Stimulated activated naive CD8-positive, alpha-beta T cell treated with anti-CD3 and anti-CD28 coated beads, Interleukin-15, amount 100 ng/mL, for 72 hours (primary cell): ENCODE results near the gene SRRM2.
A peak's percentile ranks its signal among the peaks of the same experiment; 100 is the strongest.

ENCODE experiments used
- ATAC-seq: fragments of 150-1000 bp; cut with Tn5 transposase; 2 replicates; pipeline ENCODE4 v1.10.0; 2021; ENCODE audit warnings: mild to moderate bottlenecking, moderate library complexity
- DNase-seq, 2 donors: peaks; one replicate each; pipeline ENCODE4 v3.0.0; 2021 to 2022
- H3K27ac Mint-ChIP-seq, 2 donors: one replicate each; pipeline ENCODE4 v1.8.0; 2022; ENCODE audit warnings: mild to moderate bottlenecking in 2 of 2, mixed read lengths in 2 of 2, moderate library complexity in 2 of 2
- H3K27me3 Mint-ChIP-seq: one replicate; pipeline ENCODE4 v1.8.0; 2022; ENCODE audit warnings: mixed read lengths
- H3K4me1 Mint-ChIP-seq: one replicate; pipeline ENCODE4 v1.8.0; 2022; ENCODE audit warnings: mild to moderate bottlenecking, mixed read lengths
- H3K4me3 Mint-ChIP-seq, 2 donors: one replicate each; pipeline ENCODE4 v1.8.0; 2022; ENCODE audit warnings: mild to moderate bottlenecking in 2 of 2, mixed read lengths in 2 of 2, moderate library complexity in 1 of 2
- H3K9me3 Mint-ChIP-seq, 2 donors: one replicate each; pipeline ENCODE4 v1.8.0; 2022; ENCODE audit warnings: mixed read lengths in 2 of 2

The SRRM2 gene

DNA sequence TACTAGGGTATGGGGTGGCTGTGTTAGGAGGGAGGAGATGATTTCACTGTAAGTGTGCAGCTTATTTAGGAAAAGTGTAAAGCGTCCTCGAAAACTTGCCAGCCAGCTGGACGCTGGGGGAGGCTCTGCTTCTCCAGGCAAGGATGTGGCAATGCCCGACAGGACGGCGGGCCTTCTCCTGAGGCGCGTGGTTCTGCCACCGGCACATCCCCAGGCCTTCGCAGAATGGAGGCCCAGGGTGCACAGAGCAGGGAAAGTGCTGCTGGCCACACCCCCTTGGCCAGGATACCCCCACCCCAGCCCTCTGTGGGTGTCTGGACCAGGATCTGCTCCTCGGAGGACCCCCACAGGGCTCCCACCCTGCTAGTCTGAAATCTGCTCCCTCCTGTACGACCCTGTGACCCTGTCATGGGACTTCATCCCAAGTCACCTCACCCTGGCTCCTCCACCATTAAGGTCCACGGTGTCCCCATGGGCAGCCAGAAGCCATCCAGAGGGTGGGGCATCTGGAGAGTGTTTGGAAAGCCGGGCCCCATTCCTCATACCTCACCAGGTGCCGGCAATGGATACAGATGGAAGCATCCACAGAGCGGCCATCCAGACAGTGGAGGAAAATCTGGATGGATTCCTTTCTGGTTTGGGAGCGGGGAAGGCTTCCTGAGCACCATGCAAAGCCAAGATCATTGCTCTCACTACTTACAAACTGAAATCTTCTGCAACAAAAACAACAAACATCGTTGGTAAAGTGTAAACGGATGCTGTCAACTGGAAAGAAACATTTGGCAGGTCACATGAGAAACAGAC is 9.2 kb upstream of the SRRM2 start:
- H3K27ac Mint-ChIP-seq: no peak overlapping the region
- H3K4me1 Mint-ChIP-seq: peaks cover 8% of the 10 kb centered on the region

DNA sequence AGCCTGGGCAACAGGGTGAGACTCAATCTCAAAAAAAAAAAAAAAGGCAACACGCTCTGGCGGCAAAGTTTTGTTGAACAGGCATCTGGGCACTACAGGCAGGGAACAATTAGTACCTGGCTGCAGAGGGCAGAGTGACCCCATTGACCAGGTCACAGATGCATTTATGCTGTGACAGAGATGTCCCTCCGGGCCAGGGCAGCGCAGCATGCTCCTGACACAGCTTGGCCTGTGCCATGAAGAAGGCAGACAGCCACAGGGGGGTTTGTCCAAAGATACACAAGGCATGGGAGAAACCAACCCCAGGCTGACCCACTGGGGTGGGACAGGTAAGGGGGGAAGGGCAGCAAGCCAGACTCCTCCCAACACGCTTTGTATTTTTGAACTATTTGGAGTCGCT is 7.7 kb upstream of the SRRM2 start:
- Mint-ChIP-seq H3K9me3 (no peaks in the 10 kb centered on the region), H3K4me3 (no peak overlapping the region), H3K27me3 (peaks cover 9% of the 10 kb centered on the region), H3K4me1 (peaks cover 6% of the 10 kb centered on the region), H3K27ac (peak overlapping the region in 1 of 2 donors; percentile 40)
- ATAC-seq (no peak), DNase-seq (no peak)

More for the DNA sequence above, 9.2 kb upstream of the SRRM2 start:
- no peaks in the 10 kb centered on the region for H3K9me3 Mint-ChIP-seq
- ATAC-seq (no peak), DNase-seq (no peak)
- no peak overlapping the region for H3K4me3 Mint-ChIP-seq
- H3K27me3 Mint-ChIP-seq: peaks cover 9% of the 10 kb centered on the region

DNA sequence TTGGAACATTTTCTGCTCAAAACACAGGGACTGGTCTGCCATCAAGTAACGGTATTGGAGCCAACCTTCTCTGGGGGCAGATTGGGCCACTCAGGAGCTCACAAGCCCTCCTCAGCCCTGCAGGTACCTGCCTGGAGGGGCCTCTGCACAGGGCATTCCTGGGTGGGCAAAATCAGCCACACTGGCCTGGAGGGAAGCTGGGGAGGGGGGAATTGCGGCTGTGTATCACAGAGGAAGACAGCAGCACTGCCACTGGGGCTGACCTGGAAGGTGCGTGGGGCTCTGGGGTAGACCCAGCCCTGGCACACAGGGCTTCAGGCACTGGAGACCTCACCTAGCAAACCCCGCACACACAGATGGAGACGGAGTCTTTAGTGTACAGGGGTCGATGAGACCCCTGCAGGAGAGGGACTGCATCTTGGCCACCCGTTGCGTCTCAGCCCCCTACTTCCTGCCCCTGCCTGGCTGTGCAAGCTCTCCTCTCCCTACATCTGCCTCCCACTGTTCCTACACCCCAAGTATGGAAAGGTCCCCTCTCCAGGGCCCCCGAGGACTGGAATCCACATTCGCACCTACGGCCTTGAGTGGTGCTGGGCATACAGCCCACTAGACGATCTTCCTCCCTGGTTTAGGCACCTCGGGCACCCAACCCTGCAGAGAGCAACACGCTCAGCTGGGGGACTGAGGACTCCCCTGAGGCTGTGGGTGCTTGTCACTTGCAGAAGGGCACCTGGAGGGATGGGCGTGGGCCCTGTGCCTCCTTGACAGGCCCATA is 7.1 kb upstream of the SRRM2 start:
- Mint-ChIP-seq H3K4me1 (peaks cover 10% of the 10 kb centered on the region), H3K27me3 (peaks cover 6% of the 10 kb centered on the region), H3K4me3 (no peak overlapping the region), H3K27ac (no peak overlapping the region), H3K9me3 (no peaks in the 10 kb centered on the region)
- DNase-seq: no peak
- ATAC-seq: peak; percentile 20

GRCh38 chr16:2745961-2746360 is 6.5 kb upstream of the SRRM2 start:
- Mint-ChIP-seq H3K27me3 (no peaks in the 10 kb centered on the region), H3K27ac (no peak overlapping the region), H3K9me3 (no peaks in the 10 kb centered on the region), H3K4me3 (no peak overlapping the region), H3K4me1 (peaks cover 16% of the 10 kb centered on the region)
- no peak for DNase-seq
- ATAC-seq: no peak

- no peak for ATAC-seq
- H3K27ac Mint-ChIP-seq: no peak overlapping the region
- no peaks in the 10 kb centered on the region for H3K9me3 Mint-ChIP-seq
- no peak overlapping the region for H3K4me3 Mint-ChIP-seq
- no peaks in the 10 kb centered on the region for H3K27me3 Mint-ChIP-seq
- DNase-seq: no peak
- peaks cover 27% of the 10 kb centered on the region for H3K4me1 Mint-ChIP-seq
These were observed 3.5 kb upstream of the SRRM2 start for GRCh38 chr16:2748757-2749455.

DNA sequence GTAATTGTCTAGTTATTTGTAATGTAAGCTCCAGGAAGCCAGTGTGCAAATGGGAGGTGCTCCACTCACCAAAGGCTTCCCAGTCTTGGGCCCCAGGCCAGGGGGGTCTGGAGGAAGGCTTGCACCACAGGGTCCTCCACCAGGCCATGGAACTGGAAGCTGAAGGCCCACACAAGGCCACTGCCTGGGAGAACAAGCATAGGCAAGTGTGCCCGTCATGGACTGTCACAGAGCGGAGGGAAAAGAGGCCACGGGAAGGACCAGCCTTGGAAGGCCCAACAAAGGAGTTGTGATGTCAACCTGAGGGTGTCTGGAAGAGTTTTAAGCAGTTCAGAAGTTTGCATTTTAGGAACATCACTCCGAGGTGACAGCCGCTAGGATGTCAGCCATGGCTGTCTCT is 3.0 kb upstream of the SRRM2 start:
- no peaks in the 10 kb centered on the region for H3K27me3 Mint-ChIP-seq
- no peaks in the 10 kb centered on the region for H3K9me3 Mint-ChIP-seq
- peaks cover 33% of the 10 kb centered on the region for H3K4me1 Mint-ChIP-seq
- no peak overlapping the region for H3K27ac Mint-ChIP-seq
- ATAC-seq (no peak), DNase-seq (no peak)
- H3K4me3 Mint-ChIP-seq: no peak overlapping the region

DNA sequence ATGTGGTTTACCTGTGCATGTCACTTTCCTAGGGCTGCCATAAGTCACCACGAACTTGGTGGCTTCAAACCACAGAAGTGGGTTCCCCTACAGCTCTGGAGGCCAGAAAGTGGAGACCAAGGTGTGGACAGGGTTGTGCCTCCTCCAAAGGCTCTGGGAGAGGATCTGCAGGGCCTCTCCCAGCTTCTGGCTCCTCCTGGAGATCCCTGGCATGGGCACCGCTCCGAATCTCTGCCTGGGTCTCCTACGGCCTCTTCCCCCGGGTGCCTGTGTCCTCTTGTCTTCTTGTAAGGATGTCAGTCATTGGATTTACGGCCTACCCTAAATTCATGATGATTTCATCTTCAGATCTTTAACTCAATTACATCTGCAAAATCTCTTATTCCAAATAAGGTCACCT is 2.5 kb upstream of the SRRM2 start:
- ATAC-seq (no peak), DNase-seq (no peak)
- Mint-ChIP-seq H3K27me3 (no peaks in the 10 kb centered on the region), H3K9me3 (no peaks in the 10 kb centered on the region), H3K4me1 (peaks cover 38% of the 10 kb centered on the region), H3K4me3 (peak overlapping the region; percentile 62 to 80), H3K27ac (peak overlapping the region in 1 of 2 donors; percentile 89)

DNA sequence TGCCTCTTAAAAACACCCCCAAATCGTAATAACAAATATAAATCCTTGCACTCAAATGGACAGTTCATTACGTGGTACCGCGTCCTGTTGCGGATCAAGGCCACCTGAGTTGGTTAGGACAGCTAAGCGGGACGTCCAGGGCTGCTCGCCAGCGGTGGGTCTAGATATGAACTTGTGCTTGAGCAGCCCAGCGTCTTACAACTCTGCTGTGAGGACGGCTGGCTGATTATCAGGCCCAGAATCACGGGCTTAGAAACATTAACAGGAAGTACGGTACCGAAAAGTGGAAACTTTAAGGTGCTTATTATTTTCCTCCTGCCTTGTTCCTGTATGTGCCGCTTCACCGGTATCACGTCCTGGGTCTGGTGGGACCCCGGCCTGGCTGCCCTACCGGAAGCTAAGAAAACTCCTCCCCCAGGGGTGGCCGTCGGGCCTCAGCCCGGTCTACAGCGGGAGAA is 832 bp upstream of the SRRM2 start:
- H3K27ac Mint-ChIP-seq: peak overlapping the region; percentile 99 to 100
- peak overlapping the region; percentile 80 to 94 for H3K4me3 Mint-ChIP-seq
- H3K9me3 Mint-ChIP-seq: no peaks in the 10 kb centered on the region
- no peak for ATAC-seq
- peaks cover 54% of the 10 kb centered on the region for H3K4me1 Mint-ChIP-seq
- no peaks in the 10 kb centered on the region for H3K27me3 Mint-ChIP-seq
- no peak for DNase-seq

DNA sequence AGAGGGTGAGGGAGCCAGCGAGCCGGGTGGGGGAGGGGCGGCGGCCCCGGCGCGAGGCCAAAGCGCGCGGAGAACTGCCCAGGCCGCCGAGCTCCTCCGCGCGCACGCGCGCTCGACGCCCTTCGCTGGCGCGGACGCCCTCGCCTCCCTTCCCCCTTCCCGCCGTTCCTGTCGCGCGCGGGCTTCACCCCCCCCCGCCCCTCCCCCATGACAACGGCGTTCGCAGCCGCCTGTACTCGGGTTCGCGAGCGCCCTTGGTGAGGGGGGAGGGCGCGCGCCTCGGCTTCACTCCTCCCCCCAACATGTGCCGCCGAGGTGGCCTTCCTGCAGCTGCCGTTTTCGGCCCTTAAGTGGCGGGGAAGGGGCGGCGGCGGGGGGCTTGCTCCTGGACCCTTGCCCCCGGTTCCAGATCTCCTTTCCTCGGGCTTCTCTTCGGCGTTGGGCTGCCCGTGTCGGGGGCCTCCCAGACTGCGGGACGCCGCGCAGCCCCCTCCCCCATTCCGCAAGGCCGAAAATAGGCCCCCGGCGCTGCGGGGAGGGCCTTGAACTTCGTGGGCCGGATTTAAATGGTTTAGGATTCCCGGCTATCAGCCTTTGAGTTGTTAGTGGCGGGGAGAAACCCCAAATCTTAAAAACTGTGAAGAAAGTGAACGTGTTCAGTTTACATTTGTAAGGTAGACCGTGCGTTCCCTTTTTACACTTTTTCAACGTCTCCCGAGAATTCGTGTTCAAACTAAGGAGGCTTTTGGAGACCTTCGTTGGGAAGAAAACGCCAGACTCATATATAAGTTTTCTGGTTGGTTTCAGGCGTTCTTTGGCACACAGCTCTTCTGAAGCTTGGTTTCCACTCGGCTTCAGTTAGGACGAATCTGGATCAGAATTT is 653 bp downstream of the SRRM2 start:
- DNase-seq (no peak), ATAC-seq (peak; percentile 61)
- H3K27me3 Mint-ChIP-seq: no peaks in the 10 kb centered on the region
- peaks cover 69% of the 10 kb centered on the region for H3K4me1 Mint-ChIP-seq
- no peaks in the 10 kb centered on the region for H3K9me3 Mint-ChIP-seq
- peak overlapping the region; percentile 80 to 95 for H3K4me3 Mint-ChIP-seq
- peak overlapping the region; percentile 96 to 100 for H3K27ac Mint-ChIP-seq

DNA sequence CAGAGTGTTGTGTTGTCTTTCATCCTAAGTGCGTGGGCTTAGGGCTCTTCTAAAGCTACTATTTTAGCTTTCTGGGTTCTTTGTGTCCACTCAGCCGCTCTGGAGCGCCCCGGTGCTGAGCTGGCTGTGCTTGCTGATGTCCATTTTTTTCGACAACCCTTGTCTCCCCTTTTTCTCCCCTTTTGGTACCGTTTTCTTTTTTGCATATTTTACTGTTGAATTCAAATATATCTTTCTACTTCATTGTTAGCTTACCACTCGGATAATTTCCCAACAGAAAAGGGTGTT is 1.2 kb downstream of the SRRM2 start:
- no peak for DNase-seq
- ATAC-seq: no peak
- H3K27ac Mint-ChIP-seq: peak overlapping the region; percentile 89 to 96
- no peaks in the 10 kb centered on the region for H3K9me3 Mint-ChIP-seq
- H3K27me3 Mint-ChIP-seq: no peaks in the 10 kb centered on the region
- peak overlapping the region; percentile 80 to 95 for H3K4me3 Mint-ChIP-seq
- H3K4me1 Mint-ChIP-seq: peaks cover 75% of the 10 kb centered on the region

DNA sequence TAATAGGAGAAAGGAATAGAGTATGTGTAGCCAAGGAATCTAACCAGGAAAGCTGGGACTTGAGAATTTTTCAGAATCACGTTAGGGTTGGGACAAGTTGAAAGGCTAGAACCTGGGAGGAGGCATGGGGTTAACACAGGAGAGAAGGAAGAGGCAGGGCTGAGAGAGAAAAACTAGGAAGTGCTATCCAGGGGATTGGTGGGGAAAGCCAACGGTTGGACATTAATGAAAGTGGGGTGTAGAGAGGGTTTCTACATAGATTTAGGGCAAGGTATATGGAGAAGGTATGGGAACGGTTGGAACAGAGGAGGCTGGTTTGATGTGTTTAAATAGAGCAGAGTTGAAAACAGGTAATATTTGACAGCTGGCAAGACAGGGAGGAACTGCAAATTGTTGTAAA is 2.7 kb downstream of the SRRM2 start:
- no peak for ATAC-seq
- peak overlapping the region; percentile 81 to 97 for H3K27ac Mint-ChIP-seq
- peaks cover 79% of the 10 kb centered on the region for H3K4me1 Mint-ChIP-seq
- DNase-seq: no peak
- H3K4me3 Mint-ChIP-seq: peak overlapping the region; percentile 80 to 95
- H3K9me3 Mint-ChIP-seq: no peaks in the 10 kb centered on the region
- H3K27me3 Mint-ChIP-seq: no peaks in the 10 kb centered on the region

DNA sequence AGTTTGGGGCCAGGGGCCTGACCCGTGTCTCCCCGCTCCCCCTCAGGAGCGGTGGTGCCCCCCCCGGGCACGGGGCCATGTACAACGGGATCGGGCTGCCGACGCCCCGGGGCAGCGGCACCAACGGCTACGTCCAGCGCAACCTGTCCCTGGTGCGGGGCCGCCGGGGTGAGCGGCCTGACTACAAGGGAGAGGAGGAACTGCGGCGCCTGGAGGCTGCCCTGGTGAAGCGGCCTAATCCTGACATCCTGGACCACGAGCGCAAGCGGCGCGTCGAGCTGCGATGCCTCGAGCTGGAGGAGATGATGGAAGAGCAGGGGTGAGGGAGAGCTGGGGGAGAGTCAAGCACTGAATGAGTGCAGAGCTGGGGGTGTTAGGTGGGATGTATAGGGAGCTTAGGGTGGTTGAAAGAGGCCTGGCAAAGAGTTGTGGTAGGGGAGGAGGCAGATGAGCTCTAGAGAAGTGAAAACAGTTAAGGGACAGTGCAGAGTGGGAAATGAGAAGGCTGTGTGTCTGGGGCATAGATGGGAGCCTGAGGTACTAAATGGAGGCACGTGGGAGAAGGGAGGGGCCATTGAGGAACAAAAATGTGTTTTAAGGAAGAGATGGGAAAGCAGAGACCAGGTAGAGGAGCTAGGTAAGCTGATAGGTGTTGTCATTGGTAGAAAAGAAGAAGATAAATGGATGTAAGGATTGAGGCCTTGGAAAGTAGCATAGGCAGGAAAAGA is 4.0 kb downstream of the SRRM2 start:
- DNase-seq (no peak), ATAC-seq (no peak)
- peak overlapping the region; percentile 94 to 97 for H3K27ac Mint-ChIP-seq
- peak overlapping the region in 1 of 2 donors; percentile 80 for H3K4me3 Mint-ChIP-seq
- no peaks in the 10 kb centered on the region for H3K9me3 Mint-ChIP-seq
- peaks cover 69% of the 10 kb centered on the region for H3K4me1 Mint-ChIP-seq
- no peaks in the 10 kb centered on the region for H3K27me3 Mint-ChIP-seq

GRCh38 chr16:2757344-2757743 is 4.9 kb downstream of the SRRM2 start:
- Mint-ChIP-seq H3K4me1 (peaks cover 72% of the 10 kb centered on the region), H3K4me3 (no peak overlapping the region), H3K27me3 (no peaks in the 10 kb centered on the region), H3K9me3 (no peaks in the 10 kb centered on the region), H3K27ac (peak overlapping the region in 1 of 2 donors; percentile 45)
- ATAC-seq (no peak), DNase-seq (no peak)

DNA sequence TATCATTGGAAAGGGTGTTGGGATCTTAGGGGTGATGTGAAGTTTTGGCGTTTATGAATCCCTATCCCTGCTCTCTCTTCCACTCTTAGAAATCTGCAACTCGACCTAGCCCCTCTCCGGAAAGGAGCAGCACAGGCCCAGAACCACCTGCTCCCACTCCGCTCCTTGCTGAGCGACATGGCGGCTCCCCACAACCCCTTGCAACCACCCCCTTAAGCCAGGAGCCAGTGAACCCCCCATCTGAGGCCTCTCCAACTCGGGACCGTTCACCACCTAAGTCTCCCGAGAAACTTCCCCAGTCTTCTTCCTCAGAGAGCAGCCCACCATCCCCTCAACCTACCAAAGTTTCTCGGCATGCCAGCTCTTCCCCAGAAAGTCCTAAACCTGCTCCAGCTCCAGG is 9.0 kb downstream of the SRRM2 start:
- Mint-ChIP-seq H3K4me1 (peaks cover 70% of the 10 kb centered on the region), H3K4me3 (no peak overlapping the region), H3K27me3 (no peaks in the 10 kb centered on the region), H3K9me3 (no peaks in the 10 kb centered on the region), H3K27ac (no peak overlapping the region)
- no peak for ATAC-seq
- no peak for DNase-seq
